ENCODE data around the gene SVOP.

DNA sequence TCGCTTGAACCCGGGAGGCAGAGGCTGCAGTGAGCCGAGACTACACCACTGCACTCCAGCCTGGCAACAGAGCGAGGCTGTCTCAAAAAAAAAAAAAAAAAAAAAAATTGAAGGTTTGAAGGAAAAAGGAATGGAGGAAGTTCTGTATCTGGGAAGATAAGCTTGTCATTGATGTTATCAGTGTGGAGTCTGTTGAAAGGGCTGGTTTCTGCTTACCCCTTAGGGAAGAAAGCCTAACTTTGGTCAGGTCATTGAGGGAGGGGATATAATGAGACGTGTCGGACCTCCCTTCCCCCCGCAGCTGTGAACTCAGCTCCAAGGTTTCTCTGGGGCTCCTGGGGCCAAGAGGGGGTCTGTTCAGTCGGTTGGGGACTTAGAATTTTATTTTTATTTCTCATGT is 124.5 kb downstream of the SVOP start:
- TF ChIP-seq CTCF (IDR thresholded peaks at IDR 0.05; ENCODE audit: low read depth, low read length, poor library complexity, severe bottlenecking) (no peak), EZH2phosphoT487 (IDR thresholded peaks at IDR 0.05; ENCODE audit: borderline replicate concordance, low read length) (no peak)

All from DOHH2 (cell line).